ENCODE results near the gene AMMECR1. TPM values are rescaled to one million over a fixed set of nuclear protein-coding genes. Genes with fewer than 3 reads are reported as not detected.

The AMMECR1 gene
- total RNA-seq, 2 experiments from 2014 or later, result 7.8 to 7.9 TPM

GRCh38 chrX:110318664-110318968 lies 731 bp upstream of the AMMECR1 start:
- CTCF ChIA-PET, result interaction anchor here (1.2 kb wide), 1 partner anchor 49 kb away, joined by 3 read pairs; no protein-coding TSS in a partner anchor
- Mint-ChIP-seq H3K9me3 (no peaks in the 10 kb centered on the region), H3K27ac (peak overlapping the region; percentile 96), H3K36me3 (ENCODE audit: low read depth) (peaks cover 24% of the 10 kb centered on the region), H3K27me3 (no peaks in the 10 kb centered on the region), H3K4me3 (peak overlapping the region; percentile 95), H3K4me1 (ENCODE audit: low read depth) (peaks cover 38% of the 10 kb centered on the region)
- intact Hi-C loops (cut with DNase I, micrococcal nuclease), result loop anchor here (5.0 to 10.0 kb wide), 5 partner anchors 89 to 784 kb away; partner anchors contain the start of genes ACSL4 (in 1 of the 2) and NXT2 (in 1 of the 2)
- POLR2A ChIA-PET, result interaction anchor here (0.7 to 3.2 kb wide), 9 partner anchors 14 to 1363 kb away, joined by 3 to 32 read pairs (median 11); partner anchors contain the start of genes ACSL4 and ALG13
- no peak for ATAC-seq (ENCODE audit: poor library complexity)
- no peaks in the 10 kb centered on the region for H3K9me3 ChIP-seq (ENCODE audit: control insufficient read depth in 1 of 2, insufficient read depth in 1 of 2, low read length in 2 of 2)
- H3K4me1 ChIP-seq (ENCODE audit: insufficient read depth, low read length), result peaks cover 10% of the 10 kb centered on the region
- H3K4me3 ChIP-seq (ENCODE audit: low read length), result peak overlapping the region; percentile 97
- H3K36me3 ChIP-seq (ENCODE audit: insufficient read depth, low read length), result no peaks in the 10 kb centered on the region
- H3K27ac ChIP-seq (ENCODE audit: low read depth in 1 of 2, low read length in 2 of 2), result peak overlapping the region; percentile 69 to 71
- no peaks in the 10 kb centered on the region for H3K27me3 ChIP-seq (ENCODE audit: control insufficient read depth in 1 of 2, insufficient read depth in 2 of 2, low read length in 2 of 2)
- no peak for TF ChIP-seq CTCF (IDR thresholded peaks at IDR 0.05)
- peak in 2 of 14 experiments; percentile 36 to 42 for DNase-seq

- H3K9me3 Mint-ChIP-seq, result no peaks in the 10 kb centered on the region
- intact Hi-C loops (cut with DNase I, micrococcal nuclease), result loop anchor here (2.0 to 10.0 kb wide), 6 partner anchors 90 to 782 kb away; partner anchors contain the start of genes ACSL4 (in 1 of the 2) and NXT2 (in 1 of the 2)
- peaks cover 11% of the 10 kb centered on the region for H3K4me1 ChIP-seq (ENCODE audit: insufficient read depth, low read length)
- no peaks in the 10 kb centered on the region for H3K27me3 Mint-ChIP-seq
- ChIA-PET POLR2A (interaction anchor here (0.7 to 3.2 kb wide), 15 partner anchors 9 to 1364 kb away, joined by 3 to 32 read pairs (median 6); partner anchors contain the start of genes ACSL4, ALG13 and TMEM164), CTCF (no interaction called here)
- H3K27me3 ChIP-seq (ENCODE audit: control insufficient read depth in 1 of 2, insufficient read depth in 2 of 2, low read length in 2 of 2), result no peaks in the 10 kb centered on the region
- peak overlapping the region; percentile 97 for H3K4me3 ChIP-seq (ENCODE audit: low read length)
- H3K4me3 Mint-ChIP-seq, result peak overlapping the region; percentile 93
- ATAC-seq (ENCODE audit: poor library complexity), result peak; percentile 17
- peaks cover 24% of the 10 kb centered on the region for H3K36me3 Mint-ChIP-seq (ENCODE audit: low read depth)
- no peaks in the 10 kb centered on the region for H3K36me3 ChIP-seq (ENCODE audit: insufficient read depth, low read length)
- H3K27ac ChIP-seq (ENCODE audit: low read depth in 1 of 2, low read length in 2 of 2), result peak overlapping the region; percentile 67 to 70
- peak in 11 of 14 experiments; percentile 9 to 43 (median 18) for DNase-seq
- no peak for TF ChIP-seq CTCF (IDR thresholded peaks at IDR 0.05)
- peaks cover 51% of the 10 kb centered on the region for H3K4me1 Mint-ChIP-seq (ENCODE audit: low read depth)
- no peaks in the 10 kb centered on the region for H3K9me3 ChIP-seq (ENCODE audit: control insufficient read depth in 1 of 2, insufficient read depth in 1 of 2, low read length in 2 of 2)
- peak overlapping the region; percentile 96 for H3K27ac Mint-ChIP-seq
Measured at GRCh38 chrX:110317061-110317819, 645 bp downstream of the AMMECR1 start.

- no peak overlapping the region for H3K27ac ChIP-seq (ENCODE audit: low read depth in 1 of 2, low read length in 2 of 2)
- Mint-ChIP-seq H3K4me1 (ENCODE audit: low read depth) (peaks cover 58% of the 10 kb centered on the region), H3K9me3 (no peaks in the 10 kb centered on the region), H3K27me3 (no peaks in the 10 kb centered on the region), H3K4me3 (peak overlapping the region; percentile 93), H3K36me3 (ENCODE audit: low read depth) (peaks cover 24% of the 10 kb centered on the region), H3K27ac (peak overlapping the region; percentile 96)
- peaks cover 11% of the 10 kb centered on the region for H3K4me1 ChIP-seq (ENCODE audit: insufficient read depth, low read length)
- ChIA-PET POLR2A (interaction anchor here (1.1 to 3.2 kb wide), 9 partner anchors 12 to 1365 kb away, joined by 3 to 32 read pairs (median 7); partner anchors contain the start of genes ACSL4 and ALG13), CTCF (interaction anchor here (0.9 kb wide), 1 partner anchor 12 kb away, joined by 3 read pairs; no protein-coding TSS in a partner anchor)
- H3K27me3 ChIP-seq (ENCODE audit: control insufficient read depth in 1 of 2, insufficient read depth in 2 of 2, low read length in 2 of 2), result no peaks in the 10 kb centered on the region
- intact Hi-C loops (cut with DNase I, micrococcal nuclease), result loop anchor here (2.0 to 10.0 kb wide), 6 partner anchors 91 to 782 kb away; partner anchors contain the start of genes ACSL4 (in 1 of the 2) and NXT2 (in 1 of the 2)
- no peak for DNase-seq
- ATAC-seq (ENCODE audit: poor library complexity), result no peak
- TF ChIP-seq CTCF (IDR thresholded peaks at IDR 0.05), result no peak
- H3K36me3 ChIP-seq (ENCODE audit: insufficient read depth, low read length), result no peaks in the 10 kb centered on the region
- peak overlapping the region; percentile 97 for H3K4me3 ChIP-seq (ENCODE audit: low read length)
- no peaks in the 10 kb centered on the region for H3K9me3 ChIP-seq (ENCODE audit: control insufficient read depth in 1 of 2, insufficient read depth in 1 of 2, low read length in 2 of 2)
Measured at GRCh38 chrX:110316351-110317060, 1.4 kb downstream of the AMMECR1 start.

Data from CD4-positive, alpha-beta T cell (primary cell).